HAP-1 (cell line): ENCODE measurements around the gene TBX6.
"Not testable (repeated sequence)": the region's sequence is repeated elsewhere in the genome, so short reads cannot be mapped to it uniquely, and the experiment has no call there.

ENCODE experiments used
- DNase-seq, 2 experiments: peaks; one replicate each; pipeline ENCODE4 v3.0.0-alpha.2; 2016 to 2020; ENCODE audit warnings: low spot score in 2 of 2
- H3K27me3 ChIP-seq: fragments of 250-450 bp; sonication (Bioruptor Pico); 2 replicates; pipeline ENCODE4 v1.5.1; 2020; ENCODE audit warnings: low read depth, mild to moderate bottlenecking, moderate library complexity
- H3K36me3 ChIP-seq: fragments of 250-450 bp; sonication (Bioruptor Pico); replicated peaks from 2 replicates; pipeline ENCODE4 v1.5.1; 2020; ENCODE audit warnings: mild to moderate bottlenecking
- H3K4me1 ChIP-seq: fragments of 250-450 bp; sonication (Bioruptor Pico); 2 replicates; pipeline ENCODE4 v1.5.1; 2020; ENCODE audit warnings: mild to moderate bottlenecking
- H3K4me3 ChIP-seq: fragments of 250-450 bp; sonication (Bioruptor Pico); 2 replicates; pipeline ENCODE4 v1.5.1; 2020; ENCODE audit warnings: mild to moderate bottlenecking, moderate library complexity
- H3K9me3 ChIP-seq: fragments of 250-450 bp; sonication (Bioruptor Pico); 2 replicates; pipeline ENCODE4 v1.5.1; 2020; ENCODE audit warnings: mild to moderate bottlenecking, moderate library complexity
- in situ Hi-C: fragments of 300-500 bp; cut with MboI; formaldehyde crosslinking; loops from 3 replicates; pipeline ENCODE4 v1.14.3; 2020; ENCODE audit warnings: low sequenced_read_pairs, inconsistent platforms, mixed read lengths

TBX6 gene

GRCh38 chr16:30041841-30042240, 49.9 kb downstream of the TBX6 start:
- no peaks in the 10 kb centered on the region for H3K4me1 ChIP-seq
- in situ Hi-C loops = loop anchor here (25.0 kb wide), 1 partner anchor 930 kb away; no protein-coding TSS in a partner anchor
- no peaks in the 10 kb centered on the region for H3K36me3 ChIP-seq
- no peak for DNase-seq
- H3K9me3 ChIP-seq = no peaks in the 10 kb centered on the region
- no peak overlapping the region for H3K4me3 ChIP-seq
- H3K27me3 ChIP-seq = no peaks in the 10 kb centered on the region; the same call in 1 of the 2 replicates

- H3K4me1 ChIP-seq, H3K36me3 ChIP-seq, H3K4me3 ChIP-seq, DNase-seq, H3K27me3 ChIP-seq, H3K9me3 ChIP-seq: not testable (repeated sequence)
- in situ Hi-C loops = loop anchor here (25.0 kb wide), 1 partner anchor 928 kb away; no protein-coding TSS in a partner anchor
These were observed 51.0 kb downstream of the TBX6 start for GRCh38 chr16:30040690-30041089.

GRCh38 chr16:30040221-30040620, 51.5 kb downstream of the TBX6 start:
- Histone ChIP-seq H3K27me3 (no peaks in the 10 kb centered on the region; the same call in none of the 2 replicates), H3K36me3 (no peaks in the 10 kb centered on the region), H3K4me1 (no peaks in the 10 kb centered on the region), H3K9me3 (no peaks in the 10 kb centered on the region), H3K4me3 (no peak overlapping the region)
- in situ Hi-C loops = loop anchor here (25.0 kb wide), 1 partner anchor 928 kb away; no protein-coding TSS in a partner anchor
- no peak for DNase-seq
